KOPT-K1 (cell line): ENCODE data around the gene STMP1.
A peak's percentile ranks its signal among the peaks of the same experiment; 100 is the strongest.
"Not testable (repeated sequence)": the region's sequence is repeated elsewhere in the genome, so short reads cannot be mapped to it uniquely, and the experiment has no call there.

Experiments
- H3K27ac ChIP-seq: fragments of 200-600 bp; sonication (generic); 2 replicates; pipeline ENCODE4 v1.5.1; 2016; ENCODE audit warnings: antibody characterized with exemption, mild to moderate bottlenecking, low read depth, low read length; ENCODE audit not compliant: poor library complexity, severe bottlenecking
- H3K36me3 ChIP-seq: fragments of 200-600 bp; sonication (generic); 2 replicates; pipeline ENCODE4 v1.5.1; 2017; ENCODE audit warnings: antibody characterized with exemption, mild to moderate bottlenecking, low read length, moderate library complexity; ENCODE audit not compliant: insufficient read depth
- H3K9me3 ChIP-seq: fragments of 200-600 bp; sonication (generic); 2 replicates; pipeline ENCODE4 v1.5.1; 2017; ENCODE audit warnings: antibody characterized with exemption, low read length, mild to moderate bottlenecking; ENCODE audit not compliant: insufficient read depth, poor library complexity, severe bottlenecking

Gene STMP1

GRCh38 chr7:135653340-135654080, 8.8 kb upstream of the STMP1 start:
- H3K36me3 ChIP-seq, result peaks cover 29% of the 10 kb centered on the region
- H3K27ac ChIP-seq, result no peak overlapping the region
- no peaks in the 10 kb centered on the region for H3K9me3 ChIP-seq

- Histone ChIP-seq H3K27ac (no peak overlapping the region), H3K36me3 (no peaks in the 10 kb centered on the region), H3K9me3 (no peaks in the 10 kb centered on the region)
These were observed 3.8 kb upstream of the STMP1 start for GRCh38 chr7:135658564-135658963.

- H3K27ac ChIP-seq, result no peak overlapping the region
- 0 out of 2 replicates have a peak, but pooled peaks cover under 1% of the 10 kb centered on the region for H3K36me3 ChIP-seq
- H3K9me3 ChIP-seq, result no peaks in the 10 kb centered on the region
These were observed 3.0 kb upstream of the STMP1 start for GRCh38 chr7:135659159-135659846.

GRCh38 chr7:135661311-135662122, 797 bp upstream of the STMP1 start:
- Histone ChIP-seq H3K9me3 (no peaks in the 10 kb centered on the region), H3K27ac (peak overlapping the region; percentile 76)

GRCh38 chr7:135662123-135662372, 266 bp upstream of the STMP1 start:
- H3K9me3 ChIP-seq, result no peaks in the 10 kb centered on the region
- H3K27ac ChIP-seq, result peak overlapping the region; percentile 76

More at GRCh38 chr7:135661311-135662122, 797 bp upstream of the STMP1 start:
- H3K36me3 ChIP-seq, result peaks cover 15% of the 10 kb centered on the region

GRCh38 chr7:135664046-135664589, 1.8 kb downstream of the STMP1 start:
- Histone ChIP-seq H3K36me3 (peaks cover 30% of the 10 kb centered on the region), H3K27ac (no peak overlapping the region), H3K9me3 (peaks cover 10% of the 10 kb centered on the region)

More at GRCh38 chr7:135662123-135662372, 266 bp upstream of the STMP1 start:
- peaks cover 20% of the 10 kb centered on the region for H3K36me3 ChIP-seq

- H3K27ac ChIP-seq, result no peak overlapping the region
- H3K36me3 ChIP-seq, result peaks cover 30% of the 10 kb centered on the region
- H3K9me3 ChIP-seq, result peaks cover 10% of the 10 kb centered on the region
These were observed 2.7 kb downstream of the STMP1 start for GRCh38 chr7:135665042-135665441.

- Histone ChIP-seq H3K27ac (no peak overlapping the region), H3K36me3 (peaks cover 30% of the 10 kb centered on the region), H3K9me3 (peaks cover 10% of the 10 kb centered on the region)
These were observed 3.8 kb downstream of the STMP1 start for GRCh38 chr7:135666156-135666555.

- Histone ChIP-seq H3K27ac (no peak overlapping the region), H3K36me3 (peaks cover 30% of the 10 kb centered on the region), H3K9me3 (peaks cover 10% of the 10 kb centered on the region)
These were observed 4.5 kb downstream of the STMP1 start for GRCh38 chr7:135666846-135667245.

GRCh38 chr7:135667626-135668025, 5.3 kb downstream of the STMP1 start:
- H3K36me3 ChIP-seq, result peaks cover 30% of the 10 kb centered on the region
- H3K9me3 ChIP-seq, H3K27ac ChIP-seq: not testable (repeated sequence)

GRCh38 chr7:135668852-135669395, 6.6 kb downstream of the STMP1 start:
- peaks cover 41% of the 10 kb centered on the region for H3K36me3 ChIP-seq
- H3K9me3 ChIP-seq, H3K27ac ChIP-seq: not testable (repeated sequence)

- peaks cover 10% of the 10 kb centered on the region for H3K9me3 ChIP-seq
- H3K27ac ChIP-seq, result no peak overlapping the region
- H3K36me3 ChIP-seq, result peaks cover 45% of the 10 kb centered on the region
These were observed 7.5 kb downstream of the STMP1 start for GRCh38 chr7:135669774-135670173.

GRCh38 chr7:135670179-135670578, 7.9 kb downstream of the STMP1 start:
- H3K27ac ChIP-seq, result no peak overlapping the region
- peaks cover 10% of the 10 kb centered on the region for H3K9me3 ChIP-seq
- H3K36me3 ChIP-seq, result peaks cover 45% of the 10 kb centered on the region

- Histone ChIP-seq H3K9me3 (peaks cover 10% of the 10 kb centered on the region), H3K36me3 (peaks cover 57% of the 10 kb centered on the region), H3K27ac (no peak overlapping the region)
These were observed 10.4 kb downstream of the STMP1 start for GRCh38 chr7:135672560-135673359.
